ENCODE measurements around the gene PRKCH.

Gene PRKCH

GRCh38 chr14:61364243-61364642 lies 42.9 kb downstream of the PRKCH start:
- no peak overlapping the region for H3K27ac ChIP-seq
- TF ChIP-seq ZFX (IDR thresholded peaks at IDR 0.05; ENCODE audit: borderline replicate concordance) (no peak), CTCF (IDR thresholded peaks at IDR 0.05) (no peak)

GRCh38 chr14:61365667-61366212 lies 44.4 kb downstream of the PRKCH start:
- no peak overlapping the region for H3K27ac ChIP-seq
- TF ChIP-seq CTCF (IDR thresholded peaks at IDR 0.05) (no peak), ZFX (IDR thresholded peaks at IDR 0.05; ENCODE audit: borderline replicate concordance) (no peak)

GRCh38 chr14:61368114-61368710 lies 46.8 kb downstream of the PRKCH start:
- no peak overlapping the region for H3K27ac ChIP-seq
- TF ChIP-seq CTCF (IDR thresholded peaks at IDR 0.05): no peak
- TF ChIP-seq ZFX (IDR thresholded peaks at IDR 0.05; ENCODE audit: borderline replicate concordance): no peak

GRCh38 chr14:61368781-61369453 lies 47.5 kb downstream of the PRKCH start:
- no peak overlapping the region for H3K27ac ChIP-seq

GRCh38 chr14:61369454-61369810 lies 48.1 kb downstream of the PRKCH start:
- TF ChIP-seq CTCF (IDR thresholded peaks at IDR 0.05) (no peak), ZFX (IDR thresholded peaks at IDR 0.05; ENCODE audit: borderline replicate concordance) (no peak)
- no peak overlapping the region for H3K27ac ChIP-seq

More at GRCh38 chr14:61368781-61369453, 47.5 kb downstream of the PRKCH start:
- TF ChIP-seq ZFX (IDR thresholded peaks at IDR 0.05; ENCODE audit: borderline replicate concordance) (no peak), CTCF (IDR thresholded peaks at IDR 0.05) (no peak)

GRCh38 chr14:61372379-61372778 lies 51.0 kb downstream of the PRKCH start:
- TF ChIP-seq CTCF (IDR thresholded peaks at IDR 0.05) (no peak), ZFX (IDR thresholded peaks at IDR 0.05; ENCODE audit: borderline replicate concordance) (no peak)

More at GRCh38 chr14:61372379-61372778, 51.0 kb downstream of the PRKCH start:
- no peak overlapping the region for H3K27ac ChIP-seq

All from 22Rv1 (cell line).